ENCODE results near the gene PRAMEF4.
"Not testable (repeated sequence)": the region's sequence is repeated elsewhere in the genome, so short reads cannot be mapped to it uniquely, and the experiment has no call there.

GRCh38 chr1:12878453-12878852, 7.5 kb downstream of the PRAMEF4 start:
- TF ChIP-seq, protein P1, sequence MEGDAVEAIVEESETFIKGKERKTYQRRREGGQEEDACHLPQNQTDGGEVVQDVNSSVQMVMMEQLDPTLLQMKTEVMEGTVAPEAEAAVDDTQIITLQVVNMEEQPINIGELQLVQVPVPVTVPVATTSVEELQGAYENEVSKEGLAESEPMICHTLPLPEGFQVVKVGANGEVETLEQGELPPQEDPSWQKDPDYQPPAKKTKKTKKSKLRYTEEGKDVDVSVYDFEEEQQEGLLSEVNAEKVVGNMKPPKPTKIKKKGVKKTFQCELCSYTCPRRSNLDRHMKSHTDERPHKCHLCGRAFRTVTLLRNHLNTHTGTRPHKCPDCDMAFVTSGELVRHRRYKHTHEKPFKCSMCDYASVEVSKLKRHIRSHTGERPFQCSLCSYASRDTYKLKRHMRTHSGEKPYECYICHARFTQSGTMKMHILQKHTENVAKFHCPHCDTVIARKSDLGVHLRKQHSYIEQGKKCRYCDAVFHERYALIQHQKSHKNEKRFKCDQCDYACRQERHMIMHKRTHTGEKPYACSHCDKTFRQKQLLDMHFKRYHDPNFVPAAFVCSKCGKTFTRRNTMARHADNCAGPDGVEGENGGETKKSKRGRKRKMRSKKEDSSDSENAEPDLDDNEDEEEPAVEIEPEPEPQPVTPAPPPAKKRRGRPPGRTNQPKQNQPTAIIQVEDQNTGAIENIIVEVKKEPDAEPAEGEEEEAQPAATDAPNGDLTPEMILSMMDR (IDR thresholded peaks at IDR 0.05 in 2 of 3, conservative IDR thresholded peaks at IDR 0.05 in 1 of 3; ENCODE audit: borderline replicate concordance in 1 of 3, insufficient read depth in 1 of 3, low read depth in 2 of 3, low read length in 2 of 3): not testable (repeated sequence)
- not testable (repeated sequence) for TF ChIP-seq ATF3 (IDR thresholded peaks at IDR 0.05); JUND (IDR thresholded peaks at IDR 0.05); POLR2A (IDR thresholded peaks at IDR 0.05; ENCODE audit: borderline replicate concordance, extremely low read depth, insufficient read depth, insufficient read length)

Measured in HCT116 (cell line).